GM12873 (cell line): ENCODE data around the gene NAV3.

ENCODE experiments used
- CTCF ChIP-seq: IDR thresholded peaks from 2 replicates; pipeline ENCODE4 v1.5.1; 2012; ENCODE audit warnings: low read depth, mild to moderate bottlenecking, moderate library complexity, low read length, control low read depth; ENCODE audit not compliant: insufficient read depth; ENCODE audit errors: missing control alignments

NAV3 gene

DNA sequence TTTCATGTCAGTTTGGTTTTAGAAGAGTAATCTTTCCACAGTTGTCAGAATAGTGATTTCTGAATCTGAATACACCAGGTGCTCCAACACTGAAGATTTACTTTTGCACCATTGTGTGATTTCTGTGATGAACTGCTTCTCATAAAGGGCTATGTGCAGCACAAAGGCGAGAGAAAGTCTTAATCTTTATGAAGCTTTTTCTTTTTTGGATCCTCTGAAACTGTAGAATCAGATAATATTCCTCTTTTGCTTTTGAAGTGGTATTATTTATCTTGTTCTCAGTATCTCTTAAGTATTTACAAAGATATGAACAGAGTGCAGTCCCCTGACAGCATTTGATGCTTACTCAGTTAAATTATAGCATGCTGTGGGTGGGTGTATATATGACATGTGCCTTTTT lies 207.8 kb downstream of the NAV3 start:
- TF ChIP-seq CTCF: no peak

- TF ChIP-seq CTCF: no peak
These were observed 208.3 kb downstream of the NAV3 start for GRCh38 chr12:78038986-78039385.

DNA sequence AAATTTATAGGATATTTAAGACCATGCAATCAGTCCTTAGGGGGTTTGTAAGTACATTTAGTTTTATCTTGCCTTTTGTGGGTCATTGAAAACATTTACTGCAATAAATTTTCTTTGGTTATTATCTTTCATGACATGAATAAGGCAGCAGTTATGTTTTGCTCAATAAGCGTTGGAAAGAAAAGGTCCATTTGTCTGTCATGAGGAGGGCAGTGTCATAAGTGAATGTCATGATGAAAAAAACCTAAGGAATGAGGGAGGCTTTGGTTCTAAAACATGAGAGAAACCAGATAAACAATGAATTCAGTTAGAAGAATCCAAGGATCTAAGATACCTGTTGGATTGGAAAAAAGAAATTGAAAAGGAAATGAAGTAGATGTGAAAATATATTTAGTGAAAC lies 209.4 kb downstream of the NAV3 start:
- no peak for TF ChIP-seq CTCF

DNA sequence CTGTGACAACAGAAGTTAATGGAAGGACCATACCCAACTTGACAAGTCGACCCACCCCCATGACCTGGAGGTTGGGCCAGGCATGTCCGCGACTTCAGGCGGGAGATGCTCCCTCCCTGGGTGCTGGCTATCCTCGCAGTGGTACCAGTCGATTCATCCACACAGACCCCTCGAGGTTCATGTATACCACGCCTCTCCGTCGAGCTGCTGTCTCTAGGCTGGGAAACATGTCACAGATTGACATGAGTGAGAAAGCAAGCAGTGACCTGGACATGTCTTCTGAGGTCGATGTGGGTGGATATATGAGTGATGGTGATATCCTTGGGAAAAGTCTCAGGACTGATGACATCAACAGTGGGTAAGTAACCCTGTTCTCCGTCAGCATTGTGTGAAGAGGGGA lies 220.1 kb downstream of the NAV3 start:
- TF ChIP-seq CTCF: no peak

- TF ChIP-seq CTCF: no peak
These were observed 224.9 kb downstream of the NAV3 start for GRCh38 chr12:78055545-78055944.

DNA sequence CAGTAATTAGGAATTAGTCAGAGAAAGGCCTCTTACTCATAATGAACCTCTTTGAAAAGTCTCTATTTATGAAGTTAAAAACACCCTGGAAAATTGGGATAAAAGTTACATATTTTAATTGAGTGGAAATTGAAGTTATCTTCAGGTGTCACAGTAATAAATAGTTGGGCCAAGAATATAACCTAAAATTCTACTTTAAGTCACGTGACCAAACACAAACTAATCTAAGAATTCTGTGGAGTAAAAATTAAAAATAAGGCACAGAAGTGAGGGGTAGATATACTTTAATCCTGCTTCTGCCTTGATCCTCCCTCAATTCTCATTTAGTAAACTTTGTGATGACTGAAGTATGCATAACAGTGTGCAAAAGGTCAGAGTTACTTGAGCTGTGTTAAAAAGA lies 226.4 kb downstream of the NAV3 start:
- TF ChIP-seq CTCF: no peak

- TF ChIP-seq CTCF: no peak
These were observed 229.5 kb downstream of the NAV3 start for GRCh38 chr12:78060186-78060585.

- no peak for TF ChIP-seq CTCF
These were observed 232.1 kb downstream of the NAV3 start for GRCh38 chr12:78062786-78063185.
